Globus pallidus (tissue), 1 donor: ENCODE results near the gene NBEA.

ENCODE experiments used
- DNase-seq: peaks from one replicate; pipeline ENCODE4 v3.0.0-alpha.2; 2015; ENCODE audit warnings: low spot score

Gene NBEA

GRCh38 chr13:35712907-35713761 lies 771.1 kb downstream of the NBEA start:
- no peak for DNase-seq

- DNase-seq = no peak
These were observed 772.1 kb downstream of the NBEA start for GRCh38 chr13:35714121-35714520.

- no peak for DNase-seq
These were observed 772.7 kb downstream of the NBEA start for GRCh38 chr13:35714588-35715377.

- no peak for DNase-seq
These were observed 774.1 kb downstream of the NBEA start for GRCh38 chr13:35716186-35716585.

- DNase-seq = no peak
These were observed 774.7 kb downstream of the NBEA start for GRCh38 chr13:35716729-35717128.

- DNase-seq = no peak
These were observed 776.0 kb downstream of the NBEA start for GRCh38 chr13:35718084-35718483.

GRCh38 chr13:35720290-35720689 lies 778.2 kb downstream of the NBEA start:
- DNase-seq = no peak

- peak; percentile 38 for DNase-seq
These were observed 778.9 kb downstream of the NBEA start for GRCh38 chr13:35720690-35721554.
